ENCODE data around the gene DNER.

The DNER gene

GRCh38 chr2:229596796-229597195 is 117.6 kb downstream of the DNER start:
- Histone ChIP-seq H3K27me3 (ENCODE audit: insufficient read depth, poor library complexity, severe bottlenecking) (peaks cover 3% of the 10 kb centered on the region), H3K4me3 (replicated peaks; ENCODE audit: insufficient read depth, low read length) (no peak overlapping the region), H3K27ac (replicated peaks) (no peak overlapping the region)
- TF ChIP-seq GABPA (IDR thresholded peaks at IDR 0.05; ENCODE audit: low read depth) (no peak), REST (IDR thresholded peaks at IDR 0.05; ENCODE audit: insufficient replicate concordance, low read depth) (no peak), POLR2AphosphoS5 (IDR thresholded peaks at IDR 0.05; ENCODE audit: low read depth) (no peak), SPI1 (IDR thresholded peaks at IDR 0.05; ENCODE audit: borderline replicate concordance, low read depth) (no peak), CTCF (IDR thresholded peaks at IDR 0.05; ENCODE audit: insufficient read depth, low read length) (no peak)
- DNase-seq (ENCODE audit: low read depth in 1 of 2, low spot score in 1 of 2): no peak

- Histone ChIP-seq H3K4me3 (replicated peaks; ENCODE audit: insufficient read depth, low read length) (no peak overlapping the region), H3K27ac (replicated peaks) (no peak overlapping the region), H3K27me3 (ENCODE audit: insufficient read depth, poor library complexity, severe bottlenecking) (peaks cover 3% of the 10 kb centered on the region)
- DNase-seq (ENCODE audit: low read depth in 1 of 2, low spot score in 1 of 2): no peak
- TF ChIP-seq REST (IDR thresholded peaks at IDR 0.05; ENCODE audit: insufficient replicate concordance, low read depth) (no peak), SPI1 (IDR thresholded peaks at IDR 0.05; ENCODE audit: borderline replicate concordance, low read depth) (no peak), GABPA (IDR thresholded peaks at IDR 0.05; ENCODE audit: low read depth) (no peak), CTCF (IDR thresholded peaks at IDR 0.05; ENCODE audit: insufficient read depth, low read length) (no peak), POLR2AphosphoS5 (IDR thresholded peaks at IDR 0.05; ENCODE audit: low read depth) (no peak)
These were observed 122.7 kb downstream of the DNER start for GRCh38 chr2:229591611-229592010.

- H3K27me3 ChIP-seq (ENCODE audit: insufficient read depth, poor library complexity, severe bottlenecking): peaks cover 5% of the 10 kb centered on the region
- no peak overlapping the region for H3K4me3 ChIP-seq (replicated peaks; ENCODE audit: insufficient read depth, low read length)
- TF ChIP-seq SPI1 (IDR thresholded peaks at IDR 0.05; ENCODE audit: borderline replicate concordance, low read depth) (no peak), CTCF (IDR thresholded peaks at IDR 0.05; ENCODE audit: insufficient read depth, low read length) (peak; percentile 59), POLR2AphosphoS5 (IDR thresholded peaks at IDR 0.05; ENCODE audit: low read depth) (no peak), REST (IDR thresholded peaks at IDR 0.05; ENCODE audit: insufficient replicate concordance, low read depth) (no peak), GABPA (IDR thresholded peaks at IDR 0.05; ENCODE audit: low read depth) (no peak)
- peak; percentile 1 to 51 for DNase-seq (ENCODE audit: low read depth in 1 of 2, low spot score in 1 of 2)
- H3K27ac ChIP-seq (replicated peaks): no peak overlapping the region
These were observed 127.3 kb downstream of the DNER start for GRCh38 chr2:229586746-229587705.
